Measurements from ENCODE around the gene ZNF438.

DNA sequence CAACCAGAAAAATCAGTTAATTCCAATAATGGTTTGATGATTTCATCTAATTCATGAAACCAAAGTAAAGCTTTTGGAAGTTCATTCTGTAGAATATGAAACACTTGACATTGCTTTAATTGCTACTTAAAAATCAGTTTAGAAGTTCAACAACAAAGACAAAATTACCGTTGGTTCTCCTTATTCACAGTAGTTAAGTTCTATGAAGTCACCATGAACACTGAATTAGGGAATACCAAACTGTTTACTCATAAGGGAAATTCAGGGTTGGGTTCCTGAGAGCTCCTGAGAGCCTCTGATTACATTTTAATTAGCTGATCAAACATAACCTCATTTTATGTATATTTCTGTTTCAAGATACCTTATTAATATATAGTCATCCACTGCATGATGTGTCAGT is 46.2 kb downstream of the ZNF438 start:
- TF ChIP-seq CTCF (IDR thresholded peaks at IDR 0.05), result no peak
- no peak for TF ChIP-seq POLR2A (IDR thresholded peaks at IDR 0.05)
- no peak for TF ChIP-seq EP300 (IDR thresholded peaks at IDR 0.05)
- no peak for TF ChIP-seq POLR2AphosphoS5 (IDR thresholded peaks at IDR 0.05)
